HG03108 (cell line): ENCODE results near the gene SFRP5.

Experiments
- ATAC-seq: cut with Tn5 transposase; IDR thresholded peaks from one replicate; pipeline ENCODE4 v1.9.1; 2021; ENCODE audit warnings: moderate library complexity; ENCODE audit not compliant: unreplicated experiment

Gene SFRP5, protein sequence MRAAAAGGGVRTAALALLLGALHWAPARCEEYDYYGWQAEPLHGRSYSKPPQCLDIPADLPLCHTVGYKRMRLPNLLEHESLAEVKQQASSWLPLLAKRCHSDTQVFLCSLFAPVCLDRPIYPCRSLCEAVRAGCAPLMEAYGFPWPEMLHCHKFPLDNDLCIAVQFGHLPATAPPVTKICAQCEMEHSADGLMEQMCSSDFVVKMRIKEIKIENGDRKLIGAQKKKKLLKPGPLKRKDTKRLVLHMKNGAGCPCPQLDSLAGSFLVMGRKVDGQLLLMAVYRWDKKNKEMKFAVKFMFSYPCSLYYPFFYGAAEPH

DNA sequence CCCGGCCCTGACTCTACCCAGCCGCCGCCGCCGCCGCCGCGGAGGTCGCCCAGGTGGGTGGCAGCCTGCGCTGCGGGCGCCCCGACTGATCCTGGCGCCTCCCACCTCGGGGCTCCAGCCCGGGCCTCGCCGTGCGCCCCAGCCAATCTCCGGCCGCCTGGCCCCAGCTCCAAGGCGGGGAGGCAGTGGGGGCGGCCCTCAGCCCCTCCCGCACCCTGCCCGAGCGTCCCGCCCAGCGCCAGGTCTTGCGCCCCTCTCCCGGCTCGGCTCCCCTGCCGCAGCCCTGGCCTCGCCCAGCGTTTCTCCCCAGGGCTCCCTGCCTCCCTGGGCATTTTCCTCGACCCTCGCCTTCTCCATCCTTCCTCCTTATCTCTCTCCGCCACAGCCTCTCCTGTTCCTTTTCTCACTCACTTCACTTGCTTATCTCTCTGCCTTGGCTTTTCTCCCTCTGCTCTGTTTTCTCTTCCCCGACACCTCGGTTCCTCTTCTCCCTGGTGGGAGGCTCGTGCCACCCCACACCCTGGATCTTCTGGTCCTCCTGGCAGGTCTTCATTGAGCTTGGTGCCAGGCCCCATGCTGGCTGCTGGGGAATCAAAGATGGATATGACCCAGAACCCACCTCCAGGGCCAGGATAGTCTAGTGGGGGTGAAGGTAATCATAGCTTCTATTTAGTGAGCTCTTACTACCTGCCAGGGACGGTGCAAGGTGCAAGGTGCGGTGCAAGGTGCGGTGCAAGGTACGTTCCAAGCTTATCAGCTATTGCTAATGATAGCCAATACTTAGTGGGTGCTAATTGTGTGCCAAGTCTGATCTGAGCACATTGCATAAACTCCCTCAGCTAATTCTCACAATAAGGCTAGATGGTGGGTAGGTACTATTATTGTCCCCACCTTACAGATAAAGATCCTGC lies at the start of gene SFRP5:
SFRP5 (minus strand) TSS at position 87 of the 911 bp plus-strand sequence. CDS start 166 bp downstream, outside the sequence.
- ATAC-seq: no peak

DNA sequence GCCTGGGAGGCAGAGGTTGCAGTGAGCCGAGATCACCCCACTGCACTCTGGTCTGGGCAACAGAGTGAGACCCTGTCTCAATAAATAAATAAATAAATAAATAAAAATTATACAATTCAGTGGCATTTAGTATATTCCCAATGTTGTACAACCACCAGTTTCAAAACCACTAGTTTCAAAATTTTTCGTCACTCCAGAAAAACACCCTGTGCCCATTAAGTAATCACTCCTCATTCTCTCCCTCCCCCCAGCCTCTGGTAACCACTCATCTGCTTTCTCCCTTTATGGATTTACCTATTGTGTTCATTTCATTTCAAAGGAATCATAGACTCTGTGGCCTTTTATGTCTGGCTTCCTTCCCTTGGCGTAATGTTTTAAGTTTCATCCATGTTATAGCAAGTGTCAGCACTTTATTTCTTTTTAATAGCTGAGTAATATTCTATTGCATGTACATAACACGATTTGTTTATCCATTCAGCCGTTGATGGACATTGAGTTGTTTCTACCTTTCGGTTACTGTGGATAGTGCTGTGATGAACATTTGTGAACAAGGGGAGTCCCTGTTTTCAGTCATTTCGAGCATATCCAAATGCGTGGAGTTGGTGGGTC lies 48.4 kb upstream of the SFRP5 start:
- no peak for ATAC-seq

DNA sequence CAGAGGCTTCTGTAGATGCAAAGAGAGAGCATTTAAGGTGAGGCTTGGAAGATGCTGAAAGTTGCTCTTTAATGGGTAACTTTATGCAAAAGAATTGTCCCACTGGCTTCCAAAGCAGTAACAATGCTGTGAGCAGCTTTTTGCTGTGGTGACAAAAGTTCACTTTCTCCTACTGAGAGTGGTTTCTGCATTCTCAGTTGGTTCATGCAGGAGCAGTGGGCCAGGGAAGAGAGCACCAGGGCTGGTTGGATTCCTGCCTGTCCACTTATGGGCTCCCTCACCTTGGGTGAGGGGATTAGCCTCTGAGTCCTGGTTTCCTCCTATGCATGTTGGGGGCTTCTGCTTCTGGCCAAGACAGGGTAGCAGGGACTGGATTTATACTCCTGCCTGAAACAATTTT lies 46.8 kb upstream of the SFRP5 start:
- no peak for ATAC-seq

DNA sequence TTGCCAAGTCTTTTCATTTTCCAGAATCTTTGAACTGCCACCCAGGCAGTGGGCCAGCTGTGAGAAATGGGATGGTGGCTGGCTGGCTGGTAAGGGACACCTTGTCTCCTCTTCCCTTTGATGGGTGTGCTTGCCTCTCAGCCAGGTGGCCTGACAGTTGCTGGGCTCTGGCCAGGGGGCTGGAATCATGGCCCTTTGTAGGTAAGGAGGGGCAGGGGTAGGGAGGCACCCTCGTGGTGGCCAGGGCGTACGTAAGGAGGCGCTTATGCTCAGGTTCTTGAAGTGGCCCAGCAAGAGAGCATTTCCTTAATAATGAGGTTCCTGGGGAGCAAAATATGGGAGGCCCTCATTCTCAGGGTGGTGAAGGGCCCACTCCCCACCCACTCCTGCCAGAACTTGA lies 44.8 kb upstream of the SFRP5 start:
- no peak for ATAC-seq

DNA sequence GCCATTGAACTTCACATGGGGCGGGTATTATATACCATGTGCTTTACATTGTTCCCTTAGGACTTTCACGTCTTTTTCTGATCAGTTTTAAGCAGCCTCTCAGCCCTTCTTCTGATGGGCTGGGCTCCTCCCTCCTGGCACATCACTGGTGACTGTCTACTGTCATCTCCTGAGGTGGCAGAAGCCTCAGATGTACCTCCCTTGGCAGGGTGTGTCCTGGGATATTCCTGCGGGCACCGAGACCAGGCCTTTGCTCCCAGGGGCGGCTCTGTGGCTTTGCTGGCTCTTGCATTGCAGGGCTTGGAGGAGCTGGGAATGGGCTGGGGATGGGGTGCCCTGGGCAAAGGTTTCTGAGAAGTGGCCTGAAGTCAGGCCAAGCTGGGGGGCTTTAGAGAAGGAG lies 43.2 kb upstream of the SFRP5 start:
- ATAC-seq: no peak

DNA sequence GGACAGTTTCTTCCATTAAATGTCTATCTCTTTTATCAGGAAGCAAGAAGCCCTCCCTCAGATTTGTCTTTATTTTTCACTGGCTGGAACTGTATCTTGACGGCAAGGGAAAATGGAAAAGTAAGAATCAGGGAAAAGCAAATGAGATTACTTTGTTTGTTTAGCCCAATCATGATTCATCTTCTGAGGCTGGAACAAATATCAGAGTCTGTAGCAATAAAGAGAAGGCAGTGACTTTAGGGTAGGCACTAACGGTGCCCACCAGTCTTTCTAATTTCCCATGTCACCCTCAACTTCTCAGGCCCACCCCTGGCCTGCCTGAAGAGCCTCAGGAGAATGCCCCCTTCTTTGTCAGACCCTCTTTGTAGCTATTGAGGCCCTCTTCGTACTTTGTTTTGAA lies 41.5 kb upstream of the SFRP5 start:
- no peak for ATAC-seq

DNA sequence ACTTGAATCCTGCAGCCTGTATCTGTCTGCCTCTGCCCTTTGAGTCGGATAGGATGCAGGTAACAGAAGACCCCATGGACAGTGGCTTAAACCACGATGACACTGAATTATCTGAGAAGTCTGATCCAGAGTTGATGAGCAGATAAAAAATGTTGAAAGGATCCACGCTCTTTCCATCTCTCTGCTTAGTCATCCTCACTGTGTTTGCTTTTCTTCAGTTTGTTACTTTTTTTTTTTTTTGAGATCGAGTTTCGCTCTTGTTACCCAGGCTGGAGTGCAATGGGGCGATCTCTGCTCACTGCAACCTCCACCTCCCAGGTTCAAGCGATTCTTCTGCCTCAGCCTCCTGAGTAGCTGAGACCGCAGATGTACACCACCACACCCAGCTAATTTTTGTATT lies 40.9 kb upstream of the SFRP5 start:
- ATAC-seq: no peak

DNA sequence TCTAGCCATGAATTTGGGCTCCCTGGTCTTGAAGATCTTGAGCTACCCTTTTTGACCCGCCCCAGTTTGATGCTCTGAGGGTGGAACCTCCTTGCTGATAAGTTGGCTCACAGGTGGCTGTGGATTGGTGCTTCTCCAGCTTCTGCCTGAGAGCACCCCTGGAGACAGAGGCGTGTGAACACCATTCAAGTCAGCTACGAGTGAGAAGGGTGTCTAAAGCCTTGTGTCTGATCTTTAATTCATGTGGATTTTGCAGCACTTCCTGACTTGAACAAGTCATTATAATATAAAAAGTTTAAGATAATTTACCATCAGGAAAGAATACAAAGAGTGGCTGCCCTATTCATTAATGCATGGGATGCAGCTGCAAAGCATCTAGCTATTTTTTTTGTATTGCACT lies 40.2 kb upstream of the SFRP5 start:
- ATAC-seq: no peak

DNA sequence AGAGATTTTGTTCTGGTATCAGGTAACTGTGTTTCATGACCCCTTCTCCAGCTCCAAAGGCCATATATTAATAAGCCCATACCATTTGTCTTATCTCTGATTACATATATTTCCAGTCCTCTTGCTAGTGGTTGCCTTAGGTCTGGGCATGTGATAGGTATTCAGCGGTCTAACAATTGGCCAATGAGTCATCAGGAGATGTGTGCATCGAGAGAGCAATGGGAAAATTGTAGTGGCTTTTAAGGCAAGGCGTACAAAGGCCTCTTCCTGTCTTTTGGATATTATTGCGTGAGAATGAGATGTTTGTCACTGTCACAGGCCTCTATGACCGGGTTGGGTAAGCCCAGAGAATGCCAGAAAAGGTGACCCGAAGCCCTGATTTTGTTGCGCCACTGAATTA lies 38.6 kb upstream of the SFRP5 start:
- ATAC-seq: no peak

DNA sequence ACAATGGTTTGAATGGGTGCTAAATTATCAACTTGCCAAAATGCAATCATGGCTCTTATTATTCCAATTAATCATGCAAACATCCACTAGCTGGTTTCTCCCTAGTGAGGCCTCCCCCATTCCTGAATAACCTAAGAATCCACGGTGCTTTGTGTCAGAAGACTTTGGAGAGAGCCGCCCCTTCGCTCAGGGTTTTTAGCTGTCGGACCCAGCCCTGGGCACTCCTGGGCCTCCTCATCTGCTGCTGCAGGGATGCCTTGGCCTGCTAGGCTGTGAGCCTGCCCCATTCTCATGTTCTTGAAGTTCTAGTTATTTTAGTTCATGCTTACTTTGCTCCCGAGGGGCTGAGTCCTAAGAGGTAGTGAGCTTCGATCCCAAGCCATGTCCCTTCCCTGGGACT lies 34.1 kb upstream of the SFRP5 start:
- no peak for ATAC-seq

DNA sequence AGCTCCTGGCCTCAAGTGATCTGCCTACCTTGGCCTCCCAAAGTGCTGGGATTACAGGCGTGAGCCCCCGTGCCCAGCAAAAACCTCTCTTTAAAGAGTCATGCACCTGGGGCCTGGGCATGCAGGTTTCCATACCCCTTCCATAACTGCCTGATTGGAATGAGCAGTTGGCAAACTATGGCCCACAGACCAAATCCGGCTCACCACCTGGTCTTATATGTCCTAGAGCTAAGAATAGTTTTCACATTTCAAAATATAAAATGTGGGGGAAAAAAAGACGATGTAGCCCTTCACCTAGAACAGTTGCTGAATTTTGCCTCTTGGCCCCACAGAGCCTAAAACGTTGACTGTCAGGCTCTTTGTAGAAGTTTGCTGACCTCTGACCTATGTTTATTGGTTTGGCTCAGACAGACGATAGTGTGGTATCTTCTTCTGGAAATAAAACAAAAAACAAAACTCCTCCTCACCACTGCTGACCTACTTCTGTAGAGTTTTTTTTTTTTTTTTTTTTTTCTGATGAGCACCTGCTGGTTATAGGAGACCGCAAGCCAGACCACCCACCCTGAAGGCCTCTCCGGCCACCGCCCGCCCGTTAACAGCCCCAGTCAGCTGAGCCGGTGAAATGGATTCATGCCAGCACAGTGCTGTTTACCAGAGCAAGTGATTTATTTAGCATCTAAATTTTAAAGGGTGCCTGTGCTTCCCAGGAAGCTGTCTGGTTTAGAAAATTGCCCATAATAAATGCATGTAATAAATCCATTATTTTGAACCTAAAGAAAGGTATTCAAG lies 33.5 kb upstream of the SFRP5 start:
- ATAC-seq: no peak

DNA sequence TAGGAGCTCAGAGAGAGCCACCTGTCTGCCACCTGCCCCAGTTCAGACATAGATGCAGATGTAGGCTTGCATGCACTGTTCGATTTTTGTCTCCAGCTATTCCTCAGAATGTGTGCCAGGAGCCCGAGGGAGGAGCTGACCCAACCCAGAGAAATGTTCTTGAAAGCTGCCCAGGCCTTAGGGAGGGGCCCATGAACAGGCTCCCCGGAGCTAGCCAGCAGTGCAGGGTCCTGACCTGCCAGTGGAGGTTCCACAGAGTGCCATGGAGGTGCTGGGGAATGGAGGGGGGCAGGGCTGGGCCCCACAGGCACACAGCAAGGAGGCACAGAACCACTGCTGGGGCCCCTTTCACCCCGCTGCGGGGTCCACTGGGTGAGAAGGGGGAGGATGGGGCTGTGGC lies 29.6 kb upstream of the SFRP5 start:
- ATAC-seq: no peak

DNA sequence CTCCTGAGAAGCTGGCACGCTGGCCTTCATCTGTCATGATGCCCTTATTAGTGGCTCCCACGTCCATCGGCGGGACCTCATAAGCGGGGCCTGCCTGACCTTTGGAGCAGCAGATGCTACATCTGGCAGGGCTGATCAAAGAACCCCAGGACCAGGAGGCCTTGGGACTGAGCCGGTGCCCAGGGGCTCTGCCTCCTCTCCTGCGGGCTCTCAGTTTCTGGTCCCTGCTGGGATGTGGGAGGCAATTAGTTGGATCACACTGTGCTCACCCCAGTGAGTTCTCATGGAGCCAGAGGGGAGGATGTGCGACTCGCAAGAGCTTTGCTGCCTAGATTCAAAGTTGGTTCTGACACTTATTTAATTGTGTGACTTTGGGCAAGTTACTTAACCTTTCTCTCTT lies 28.7 kb upstream of the SFRP5 start:
- ATAC-seq: no peak

DNA sequence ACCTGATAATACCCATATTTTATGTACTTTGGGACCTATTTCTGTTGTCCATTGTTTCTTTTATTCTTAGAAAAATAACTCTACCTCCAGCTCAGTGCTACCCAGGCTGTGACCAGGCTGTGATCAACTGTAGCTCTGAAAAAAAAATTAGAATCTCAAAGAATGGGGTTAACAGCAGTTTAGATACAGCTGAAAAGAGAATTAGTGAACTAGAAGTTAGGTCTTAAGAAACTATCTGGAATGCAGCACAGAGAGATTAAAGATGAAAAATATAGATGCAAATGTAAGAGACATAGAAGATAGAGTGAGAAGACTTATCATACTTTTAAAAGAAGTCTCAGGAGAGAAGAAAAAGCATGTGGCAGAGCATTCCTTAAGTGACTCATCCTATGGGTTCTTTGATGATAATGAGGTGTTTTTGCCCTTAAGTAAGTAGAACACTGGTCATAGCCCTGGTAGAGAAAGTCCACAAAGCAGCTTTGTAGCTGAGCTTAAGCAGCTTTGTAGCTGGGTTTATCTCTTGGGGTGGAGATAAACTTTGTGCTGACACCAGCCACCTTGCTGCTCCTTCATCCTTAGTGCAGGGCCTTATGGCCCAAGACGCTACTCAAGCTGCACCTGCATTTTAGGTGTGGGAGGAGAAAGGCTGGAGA lies 27.3 kb upstream of the SFRP5 start:
- ATAC-seq: no peak

DNA sequence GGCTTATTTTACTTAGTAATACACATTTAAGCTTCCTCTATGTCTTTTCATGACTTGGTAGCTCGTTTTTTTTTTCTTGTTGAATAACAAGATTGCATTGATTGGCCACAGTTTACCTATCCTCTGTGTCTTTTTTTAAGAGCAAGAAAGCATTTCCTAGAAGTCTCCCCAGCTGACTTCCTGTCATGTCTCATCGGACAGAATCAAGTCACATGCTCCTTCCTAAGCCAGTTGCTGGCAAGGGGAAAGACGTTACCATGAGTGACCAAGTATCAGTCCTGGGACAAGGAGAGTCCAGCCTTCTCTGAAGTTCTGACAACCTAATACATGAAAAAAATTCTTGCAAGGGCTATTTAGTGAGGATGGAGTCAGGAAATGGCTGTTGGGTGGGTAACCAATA lies 24.9 kb upstream of the SFRP5 start:
- ATAC-seq: no peak

DNA sequence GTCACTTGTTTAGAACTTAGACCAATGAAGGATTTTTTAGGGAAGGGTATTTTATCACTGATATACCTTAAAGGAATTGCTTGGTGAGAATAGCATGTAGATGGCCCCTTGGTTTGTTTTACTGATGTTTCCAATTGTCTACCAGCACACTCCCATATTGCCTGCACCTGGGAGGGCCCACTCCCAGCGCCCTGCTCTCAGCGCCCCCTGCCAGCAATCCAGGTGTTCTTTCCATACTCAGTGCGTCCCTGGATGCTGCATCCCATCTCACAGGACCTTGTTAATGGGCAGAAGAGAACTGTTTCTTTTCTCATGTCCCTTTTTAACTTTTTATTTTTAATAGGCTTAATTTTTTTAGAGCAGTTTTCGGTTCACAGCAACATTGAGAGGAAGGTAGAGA lies 24.1 kb upstream of the SFRP5 start:
- no peak for ATAC-seq

DNA sequence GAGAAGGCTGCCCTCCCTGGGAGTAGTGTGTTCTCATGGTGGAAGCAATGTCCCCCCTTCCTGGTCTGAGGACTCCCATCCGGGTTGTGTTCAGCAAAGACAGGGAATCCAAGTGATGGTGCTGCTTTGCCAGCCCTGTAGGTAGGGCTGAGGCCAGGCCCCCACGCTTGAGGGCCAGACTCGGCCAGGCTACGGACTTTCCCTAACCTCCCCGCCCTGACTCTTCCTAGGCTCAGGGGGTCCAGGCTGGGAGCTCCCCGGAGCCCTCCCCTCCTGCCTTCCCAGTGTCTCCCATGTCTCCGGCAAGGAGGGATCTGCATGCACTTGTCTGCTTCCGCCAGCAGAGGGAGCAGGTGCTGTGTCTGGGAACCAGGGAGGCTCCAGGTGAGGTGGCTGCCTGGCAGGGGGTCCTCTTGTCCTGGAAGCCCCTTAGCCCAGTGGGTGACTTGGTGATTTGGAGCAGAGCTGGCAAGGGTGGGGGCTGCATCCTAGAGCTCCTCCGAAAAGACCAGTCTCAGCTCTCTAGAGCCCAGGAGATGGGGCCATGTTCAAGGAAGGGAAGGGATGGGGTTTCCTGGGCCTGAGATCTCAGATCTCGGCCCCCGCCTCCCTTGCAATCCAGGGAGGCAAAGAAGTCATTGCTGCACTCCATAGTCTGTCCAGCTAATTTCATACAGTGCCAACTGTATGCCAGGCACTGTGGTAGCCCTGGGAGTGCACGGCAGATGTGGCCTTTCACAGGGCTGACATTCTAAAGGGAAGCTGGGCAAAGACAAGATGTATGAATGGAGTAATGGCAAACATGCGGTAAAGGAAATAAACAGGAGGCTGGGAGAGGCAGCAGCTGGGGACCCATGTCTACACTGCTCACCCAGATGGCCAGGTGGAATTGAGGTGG lies 20.3 kb upstream of the SFRP5 start:
- no peak for ATAC-seq

DNA sequence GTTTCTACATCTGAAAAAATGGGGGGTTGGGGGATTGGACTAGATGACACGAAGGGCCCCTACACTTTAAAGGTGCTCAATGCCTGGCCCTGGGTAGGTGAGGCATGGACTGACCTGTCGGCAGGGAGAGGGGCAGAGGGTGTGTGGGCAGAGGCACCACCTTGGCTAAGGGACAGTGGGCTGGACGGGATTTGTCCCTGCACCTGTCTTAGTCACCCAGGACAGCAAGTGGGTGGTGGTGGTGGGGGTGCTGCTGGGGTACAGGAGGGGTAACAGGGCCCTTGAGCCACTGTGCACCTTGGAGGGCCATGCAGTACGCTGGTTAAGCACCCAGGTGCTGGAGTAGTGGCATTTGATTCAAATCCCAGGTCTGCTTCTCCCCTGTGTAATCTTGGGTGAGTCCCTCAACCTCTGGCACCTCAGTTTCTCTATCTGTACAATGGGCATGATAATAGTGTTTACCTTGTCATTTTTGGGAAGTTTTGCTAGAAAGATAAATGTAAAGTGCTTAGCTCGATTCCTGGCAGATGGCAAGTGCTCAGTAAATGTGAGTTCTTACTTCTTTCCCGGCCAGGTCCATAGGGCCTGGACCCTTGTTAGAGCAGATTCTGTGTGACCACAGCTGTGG lies 18.1 kb upstream of the SFRP5 start:
- no peak for ATAC-seq
